Amygdala (tissue), 56 donors: ENCODE results near the gene PRDX6.
"Not testable (repeated sequence)": the region's sequence is repeated elsewhere in the genome, so short reads cannot be mapped to it uniquely, and the experiment has no call there.

Source experiments
- DNase-seq, 56 donors: peaks; one replicate each; lab custom pipeline; 2025; lab: John Stamatoyannopoulos, UW

Gene PRDX6

GRCh38 chr1:173493125-173493524, 16.0 kb downstream of the PRDX6 start:
- DNase-seq, result not testable (repeated sequence)

GRCh38 chr1:173495609-173496267, 18.6 kb downstream of the PRDX6 start:
- DNase-seq, result no peak

DNA sequence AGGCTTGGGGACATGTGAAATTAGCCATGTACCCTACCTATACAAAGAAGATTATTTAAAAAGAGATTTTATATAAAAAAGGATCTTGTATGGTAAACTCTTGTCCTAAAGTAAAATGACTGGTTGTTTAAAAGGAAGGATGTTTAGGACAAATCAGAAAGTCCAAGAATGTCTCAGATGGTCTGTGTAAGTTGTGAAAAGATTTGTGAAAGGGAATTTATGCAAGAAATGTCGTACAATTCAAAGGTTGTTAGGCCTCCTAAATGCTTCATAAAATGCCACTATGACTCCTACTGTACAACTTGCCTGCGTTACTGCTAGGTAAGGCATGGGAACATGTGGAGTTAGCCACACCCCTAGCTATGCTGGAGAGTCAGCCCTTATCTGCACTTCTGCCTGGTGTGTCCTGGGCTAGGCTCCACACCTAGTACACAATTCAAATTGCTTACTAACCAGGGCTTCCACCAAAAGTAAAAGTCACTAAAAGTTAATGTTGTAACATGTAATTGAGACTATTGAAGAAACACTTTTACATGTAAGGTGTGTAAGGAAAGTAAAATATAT, 19.7 kb downstream of the PRDX6 start:
- no peak for DNase-seq

DNA sequence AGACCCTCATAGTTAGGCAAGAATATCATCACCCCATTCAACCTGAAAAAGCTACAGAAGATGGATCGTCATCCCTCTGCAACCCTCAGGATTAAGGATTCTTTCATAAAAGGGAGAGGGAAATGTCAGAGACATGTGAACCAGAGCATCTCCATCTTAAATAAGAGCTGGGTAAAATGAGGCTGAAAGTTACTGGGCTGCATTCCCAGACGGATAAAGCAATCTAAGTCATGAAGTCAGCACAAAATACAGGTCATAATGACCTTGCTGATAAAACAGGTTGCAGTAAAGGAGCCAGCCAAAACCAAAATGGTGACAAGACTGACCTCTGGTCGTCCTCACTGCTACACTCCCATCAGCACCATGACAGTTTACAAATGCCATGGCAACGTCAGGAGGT, 22.6 kb downstream of the PRDX6 start:
- no peak for DNase-seq

DNA sequence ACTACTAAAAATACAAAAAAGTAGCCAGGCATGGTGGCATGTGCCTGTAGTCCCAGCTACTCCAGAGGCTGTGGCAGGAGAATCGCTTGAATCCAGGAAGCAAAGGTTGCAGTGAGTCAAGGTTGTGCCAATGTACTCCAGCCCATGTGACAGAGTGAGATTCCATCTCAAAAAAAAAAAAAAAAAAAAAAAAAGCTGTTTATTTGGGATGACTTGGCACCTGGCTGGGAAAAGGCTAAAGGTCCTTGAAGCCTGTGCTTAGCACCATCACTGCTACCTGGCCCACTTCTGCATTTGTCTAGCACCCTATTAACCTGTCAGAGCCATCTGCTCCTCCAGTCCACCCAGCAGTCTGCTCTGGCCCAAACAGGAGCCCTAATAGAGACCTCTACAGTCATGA, 25.0 kb downstream of the PRDX6 start:
- DNase-seq, result no peak

DNA sequence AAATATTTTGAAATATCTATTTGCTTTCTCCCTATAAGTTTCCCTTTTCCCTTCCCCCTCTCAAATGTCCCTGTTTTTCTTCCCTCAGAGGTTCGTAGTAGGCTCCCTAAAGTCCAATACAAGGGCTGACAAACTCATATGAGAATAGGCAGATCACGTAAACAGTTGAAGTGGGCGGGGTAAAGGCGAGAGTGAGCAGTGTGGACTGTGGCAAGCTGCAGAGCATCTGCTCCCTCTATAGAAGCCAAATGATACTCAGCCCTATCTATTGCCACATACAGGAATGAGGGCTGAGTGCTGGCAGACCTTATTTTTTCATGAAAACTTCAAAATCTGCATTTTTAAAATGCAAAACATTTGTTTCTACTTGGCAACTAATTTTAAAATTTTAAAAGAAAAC, 26.3 kb downstream of the PRDX6 start:
- no peak for DNase-seq

GRCh38 chr1:173504268-173504667, 27.1 kb downstream of the PRDX6 start:
- DNase-seq, result no peak

DNA sequence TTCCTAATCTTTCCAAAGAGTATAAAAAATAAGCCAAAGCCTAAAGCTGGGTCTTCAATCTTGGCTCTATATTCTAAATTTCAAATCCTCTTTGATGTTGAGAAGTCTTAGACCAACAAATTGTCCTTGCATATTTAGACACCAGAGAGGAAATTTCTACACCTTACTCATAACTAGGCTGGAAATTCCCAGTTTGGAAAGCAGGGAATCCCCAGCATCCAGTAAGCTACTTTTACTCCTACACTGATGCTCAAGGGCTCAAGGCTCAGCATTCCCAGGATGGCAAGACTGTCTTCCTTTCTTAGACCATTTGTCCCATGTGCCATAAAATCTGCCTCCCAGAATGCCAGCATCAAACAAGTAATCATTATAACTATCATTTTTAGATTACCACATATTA, 28.3 kb downstream of the PRDX6 start:
- no peak for DNase-seq

DNA sequence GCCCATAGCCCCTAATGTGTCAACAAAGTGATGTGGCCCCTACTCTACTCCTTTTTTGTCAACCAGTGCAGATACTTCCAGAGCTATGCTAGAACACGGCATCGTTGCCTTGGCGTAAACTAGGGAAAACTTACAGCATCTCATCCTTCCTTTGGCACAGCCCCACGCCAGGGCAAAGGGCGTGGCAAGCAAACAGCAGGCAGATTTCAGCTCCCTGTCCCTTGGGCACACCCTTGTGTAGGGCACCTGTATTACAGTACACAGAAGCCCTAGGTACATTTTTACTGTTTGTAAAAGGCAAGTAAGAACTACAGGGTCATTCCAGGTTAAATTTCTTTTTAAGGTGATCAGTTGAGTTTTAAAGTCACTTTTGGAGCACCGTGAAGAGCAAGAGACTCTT, 29.3 kb downstream of the PRDX6 start:
- no peak for DNase-seq

DNA sequence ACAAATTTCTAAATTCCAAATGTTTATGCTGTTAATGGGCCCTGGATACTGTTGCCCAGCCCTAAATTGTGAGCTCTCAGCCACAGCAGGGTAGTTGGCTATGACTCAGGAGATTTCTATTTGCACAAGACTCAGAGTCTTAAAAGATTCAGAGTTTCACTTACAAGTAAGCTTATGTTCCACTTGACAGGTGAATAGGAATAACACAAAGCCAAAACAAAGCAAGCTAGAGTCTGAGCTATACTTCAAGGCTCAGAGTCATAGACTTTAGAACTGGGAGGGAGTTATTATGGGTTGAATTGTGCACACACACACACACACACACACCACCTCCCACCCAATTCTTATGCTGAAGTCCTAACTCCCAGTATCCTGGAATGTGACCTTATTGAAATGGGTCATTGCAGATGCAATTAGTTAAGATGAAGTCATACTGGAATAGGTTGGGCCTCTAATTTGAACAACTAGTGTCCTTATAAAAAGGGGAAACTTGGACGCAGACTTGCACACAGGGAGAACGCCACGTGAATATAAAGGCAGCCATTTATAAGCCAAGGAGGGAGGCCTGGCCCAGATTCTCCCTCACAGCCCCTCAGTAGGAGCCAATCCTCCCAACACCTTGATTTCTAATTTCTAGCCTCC, 30.2 kb downstream of the PRDX6 start:
- peak in 9 of 56 donors; percentile 1 to 29 (median 5) for DNase-seq

- no peak for DNase-seq
These were observed 30.7 kb downstream of the PRDX6 start for GRCh38 chr1:173507847-173508209.

DNA sequence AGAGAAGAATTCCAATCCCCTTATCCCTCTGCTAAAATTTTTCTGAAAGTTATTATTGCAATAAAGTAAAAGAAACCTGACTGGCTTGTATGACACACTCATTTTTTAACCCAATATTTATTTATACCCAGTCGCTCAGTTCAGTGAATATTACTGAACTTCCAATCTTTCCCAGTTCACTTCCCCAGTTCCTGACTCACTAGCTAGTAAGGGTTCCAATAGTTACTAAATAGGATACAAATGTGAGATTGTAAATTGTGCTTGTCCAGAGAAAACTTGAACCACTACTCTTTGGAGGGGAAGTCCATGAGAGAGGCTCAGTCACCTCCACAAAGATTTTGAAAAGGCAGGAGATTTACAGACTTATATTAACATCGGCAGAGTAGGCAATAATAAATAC, 31.4 kb downstream of the PRDX6 start:
- no peak for DNase-seq

DNA sequence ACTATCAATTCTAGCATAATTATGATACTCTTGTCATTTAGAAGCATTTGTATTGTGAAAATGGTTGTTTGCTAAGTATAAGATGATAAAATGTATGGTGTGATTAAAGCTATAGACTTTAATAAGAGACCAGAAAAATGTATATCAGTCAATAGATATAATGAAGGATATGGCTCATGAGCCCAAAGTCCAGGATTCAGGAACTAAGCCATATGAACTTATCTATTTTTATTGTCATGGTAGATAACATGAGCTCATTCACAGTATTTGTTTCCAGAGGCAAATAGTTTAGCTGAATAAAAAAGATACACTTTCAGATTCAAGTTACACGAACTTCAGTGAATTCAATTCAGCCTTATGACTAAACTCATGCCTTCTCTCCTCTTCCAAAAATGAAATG, 32.7 kb downstream of the PRDX6 start:
- DNase-seq, result no peak

DNA sequence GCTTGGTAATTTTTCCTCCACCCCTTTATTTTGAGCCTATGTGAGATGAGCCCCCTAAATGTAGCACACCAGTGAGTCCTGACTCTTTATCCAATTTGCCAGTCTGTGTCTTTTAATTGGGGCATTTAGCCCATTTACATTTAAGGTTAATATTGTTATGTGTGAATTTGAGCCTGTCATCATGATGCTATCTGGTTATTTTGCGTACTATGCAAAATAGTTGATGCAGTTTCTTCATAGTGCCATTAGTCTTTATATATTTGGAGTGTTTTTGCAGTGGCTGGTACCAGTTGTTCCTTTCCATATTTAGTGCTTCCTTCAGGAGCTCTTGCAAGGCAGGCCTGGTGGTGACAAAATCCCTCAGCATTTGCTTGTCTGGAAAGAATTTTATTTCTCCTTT, 37.4 kb downstream of the PRDX6 start:
- DNase-seq, result not testable (repeated sequence)

DNA sequence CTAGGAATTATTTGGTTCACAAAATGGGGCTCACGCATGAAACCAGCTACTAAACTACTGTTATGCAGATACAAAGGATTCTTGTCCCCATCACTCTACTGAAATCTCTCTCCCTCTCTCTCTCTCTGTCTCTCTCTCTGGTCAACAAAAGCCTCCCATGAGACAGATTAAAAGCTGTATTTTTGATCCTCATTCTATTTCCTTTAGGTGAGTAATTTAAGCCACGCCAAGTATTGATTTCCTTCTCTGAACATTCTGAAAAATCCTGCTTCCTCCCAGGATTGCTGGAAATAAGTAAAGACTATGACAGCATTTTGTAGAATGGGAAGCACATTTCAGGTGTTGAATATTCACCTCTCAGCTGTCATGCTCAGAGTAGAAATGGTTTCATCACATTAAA, 43.7 kb downstream of the PRDX6 start:
- no peak for DNase-seq

- DNase-seq, result no peak
These were observed 46.2 kb downstream of the PRDX6 start for GRCh38 chr1:173523329-173523728.

DNA sequence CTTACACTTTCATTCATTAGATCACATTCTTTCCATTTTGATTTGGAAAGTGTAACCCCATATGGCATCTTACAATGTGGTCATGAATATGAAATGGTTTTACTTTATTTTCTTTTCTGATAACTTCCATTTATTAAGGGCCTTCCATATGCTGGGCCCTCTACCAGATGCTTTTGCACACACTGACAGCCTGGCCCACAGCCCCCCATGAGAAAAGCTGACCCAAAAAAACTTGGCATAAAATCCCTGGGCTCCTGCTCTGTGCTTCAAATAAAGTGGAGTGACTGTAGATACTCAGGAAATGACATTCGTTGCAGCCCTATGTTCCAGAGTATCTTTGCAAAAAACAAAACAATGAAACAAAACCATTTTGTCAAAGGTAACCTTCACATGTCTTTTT, 48.8 kb downstream of the PRDX6 start:
- DNase-seq, result no peak

DNA sequence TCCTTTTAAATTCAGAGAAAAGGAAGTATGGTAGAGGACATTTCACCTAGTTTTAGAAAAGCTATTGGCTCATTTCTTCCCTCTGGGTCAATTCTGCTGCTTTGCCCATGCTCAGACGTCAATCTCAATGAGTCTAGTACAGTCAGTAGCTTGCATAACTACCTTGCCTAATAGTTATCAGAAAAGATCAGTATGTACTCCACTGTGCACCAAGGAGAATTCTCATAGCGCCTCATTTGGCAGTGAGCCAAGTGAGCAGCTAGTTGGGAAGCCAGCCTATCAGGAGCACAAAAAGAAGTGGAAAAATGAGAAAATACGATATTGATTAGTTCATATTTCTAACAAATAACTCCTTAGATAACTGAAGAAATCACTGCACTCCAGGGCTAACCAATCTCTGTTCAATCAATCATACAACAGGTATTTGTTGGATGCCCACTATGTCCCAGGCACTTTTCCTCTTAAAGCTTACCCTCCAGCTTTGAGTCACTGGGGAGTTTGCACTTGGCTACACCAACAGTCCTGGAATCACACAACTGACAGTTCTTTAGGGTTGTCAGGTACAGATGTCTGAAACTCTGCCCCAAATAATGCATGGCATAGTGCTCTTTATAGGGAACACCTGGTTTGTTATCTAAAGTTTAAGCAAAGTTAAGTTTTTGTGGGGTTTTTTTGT, 50.2 kb downstream of the PRDX6 start:
- peak in 1 of 56 donors; percentile 5 for DNase-seq

DNA sequence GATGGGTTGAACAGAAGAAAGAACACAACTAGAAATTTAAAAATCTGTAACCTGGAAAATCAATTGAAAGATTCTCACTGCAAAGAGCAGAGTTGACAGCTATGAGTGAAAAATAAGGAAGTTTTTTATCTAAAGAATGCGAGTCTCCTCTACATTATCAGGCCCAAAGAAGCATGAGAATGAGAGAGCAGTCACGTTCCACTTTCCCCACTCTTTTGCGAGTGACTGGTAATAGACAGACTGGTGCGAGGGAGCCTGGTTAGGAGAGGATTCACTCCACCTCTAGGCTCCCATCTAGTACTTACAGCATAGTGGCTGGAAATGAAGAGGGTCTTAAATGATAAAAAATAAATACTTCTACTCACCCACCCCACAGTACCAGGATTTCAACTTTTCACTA, 52.0 kb downstream of the PRDX6 start:
- no peak for DNase-seq

DNA sequence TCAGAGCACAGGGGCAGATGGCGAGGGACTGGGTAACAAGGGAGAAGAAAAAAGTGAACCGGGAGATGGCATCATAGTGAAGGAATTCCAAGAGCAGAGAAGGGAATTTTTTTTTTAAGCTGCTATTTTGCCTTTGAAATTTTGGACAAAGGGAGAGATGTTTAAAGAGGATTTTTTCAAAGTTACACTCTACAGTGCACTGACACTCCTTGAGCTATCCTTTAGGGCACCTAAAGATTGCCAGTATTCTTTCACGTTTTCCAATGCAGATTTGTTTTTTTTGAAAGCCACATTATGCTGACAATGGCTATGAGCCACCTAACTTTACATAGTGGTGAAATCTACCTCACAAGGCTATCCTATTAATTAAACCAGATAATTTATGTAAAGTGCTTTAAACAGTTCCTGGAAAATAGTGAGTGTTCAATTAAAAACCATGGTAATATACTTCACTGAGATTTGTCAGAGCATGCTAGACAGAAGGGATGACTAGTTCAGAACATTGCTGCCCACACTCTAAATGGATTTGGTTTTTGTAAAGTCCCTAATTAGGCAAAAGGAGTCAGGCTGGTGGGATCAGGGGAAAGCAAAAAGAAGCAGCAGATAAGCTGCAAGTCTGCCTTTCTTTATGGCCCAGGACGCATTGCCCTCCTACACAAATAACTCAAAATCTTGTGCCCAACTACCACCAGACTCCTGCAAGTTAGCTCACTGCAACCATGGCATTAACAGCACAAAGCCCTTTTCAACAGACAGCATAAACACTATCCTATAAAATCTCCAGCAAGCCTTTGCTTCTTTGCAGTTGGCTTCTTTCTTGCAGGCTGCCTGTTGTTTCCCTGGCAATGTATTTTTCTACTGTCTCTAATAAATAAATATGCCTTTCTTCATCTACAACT, 53.9 kb downstream of the PRDX6 start:
- DNase-seq, result peak in 1 of 56 donors; percentile 1

DNA sequence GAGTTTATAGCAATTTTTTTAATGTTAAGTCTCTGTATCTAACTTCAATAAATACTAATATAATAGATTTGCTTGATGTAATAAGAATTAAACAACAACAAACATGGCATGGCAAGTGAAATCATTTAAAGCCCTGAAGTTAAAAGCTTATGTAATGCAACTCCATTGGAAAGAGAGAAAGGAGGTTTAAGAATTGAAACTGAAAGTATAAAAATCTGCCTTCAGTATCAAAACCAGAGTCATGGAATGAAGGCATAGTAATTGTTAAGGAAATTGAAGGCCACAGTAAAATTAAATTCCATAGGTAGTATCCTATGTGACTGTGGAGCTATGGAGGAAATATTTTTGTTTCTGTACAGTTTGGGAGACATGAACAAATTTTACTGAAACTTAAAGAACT, 55.1 kb downstream of the PRDX6 start:
- DNase-seq, result no peak
